Gastrocnemius medialis (tissue), 4 donors: ENCODE results near the gene GARS1.

Experiments used
- CTCF ChIP-seq, 5 experiments: fragments of 450-650 bp in 3 of 5; fragments of 200-600 bp in 2 of 5; sonication (generic) in 2 of 5; IDR thresholded peaks in 4 of 5; conservative IDR thresholded peaks in 1 of 5; 1 replicate in 4 of 5; 2 replicates in 1 of 5; pipeline ENCODE4 v1.5.1; 2016 to 2019; ENCODE audit warnings: antibody characterized with exemption in 5 of 5, mild to moderate bottlenecking in 3 of 5, moderate library complexity in 3 of 5
- POLR2A ChIP-seq, 2 donors: fragments of 450-650 bp; IDR thresholded peaks; one replicate each; pipeline ENCODE4 v1.6.1; 2017; ENCODE audit warnings: antibody characterized with exemption in 2 of 2, mild to moderate bottlenecking in 2 of 2, moderate library complexity in 2 of 2

- peak; percentile 16 to 66 (median 54) for TF ChIP-seq CTCF (IDR thresholded peaks at IDR 0.05 in 4 of 5, conservative IDR thresholded peaks at IDR 0.05 in 1 of 5)
- no peak for TF ChIP-seq POLR2A (IDR thresholded peaks at IDR 0.05)
Measured at GRCh38 chr7:30682212-30683083, 87.8 kb downstream of the GARS1 start, which contains the start of gene CRHR2.
